Measurements from ENCODE around the gene WDR70. TPM values are rescaled to one million over a fixed set of nuclear protein-coding genes. Genes with fewer than 3 reads are reported as not detected.

Gene WDR70
- total RNA-seq, 4 donors from 2014 or later: 18.9 to 106 (median 34.9) TPM

- Histone ChIP-seq H3K4me3 (no peak overlapping the region), H3K36me3 (no peaks in the 10 kb centered on the region), H3K27ac (no peak overlapping the region), H3K9me3 (no peaks in the 10 kb centered on the region), H3K4me1 (peaks cover 0 to 13% (median 0%) of the 10 kb centered on the region in 4 donors), H3K27me3 (no peaks in the 10 kb centered on the region)
- no peak for TF ChIP-seq POLR2A (IDR thresholded peaks at IDR 0.05)
- TF ChIP-seq, protein P1, sequence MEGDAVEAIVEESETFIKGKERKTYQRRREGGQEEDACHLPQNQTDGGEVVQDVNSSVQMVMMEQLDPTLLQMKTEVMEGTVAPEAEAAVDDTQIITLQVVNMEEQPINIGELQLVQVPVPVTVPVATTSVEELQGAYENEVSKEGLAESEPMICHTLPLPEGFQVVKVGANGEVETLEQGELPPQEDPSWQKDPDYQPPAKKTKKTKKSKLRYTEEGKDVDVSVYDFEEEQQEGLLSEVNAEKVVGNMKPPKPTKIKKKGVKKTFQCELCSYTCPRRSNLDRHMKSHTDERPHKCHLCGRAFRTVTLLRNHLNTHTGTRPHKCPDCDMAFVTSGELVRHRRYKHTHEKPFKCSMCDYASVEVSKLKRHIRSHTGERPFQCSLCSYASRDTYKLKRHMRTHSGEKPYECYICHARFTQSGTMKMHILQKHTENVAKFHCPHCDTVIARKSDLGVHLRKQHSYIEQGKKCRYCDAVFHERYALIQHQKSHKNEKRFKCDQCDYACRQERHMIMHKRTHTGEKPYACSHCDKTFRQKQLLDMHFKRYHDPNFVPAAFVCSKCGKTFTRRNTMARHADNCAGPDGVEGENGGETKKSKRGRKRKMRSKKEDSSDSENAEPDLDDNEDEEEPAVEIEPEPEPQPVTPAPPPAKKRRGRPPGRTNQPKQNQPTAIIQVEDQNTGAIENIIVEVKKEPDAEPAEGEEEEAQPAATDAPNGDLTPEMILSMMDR (IDR thresholded peaks at IDR 0.05): no peak
- no peak for DNase-seq
Observed at GRCh38 chr5:37735649-37736347, 356.7 kb downstream of the WDR70 start.

DNA sequence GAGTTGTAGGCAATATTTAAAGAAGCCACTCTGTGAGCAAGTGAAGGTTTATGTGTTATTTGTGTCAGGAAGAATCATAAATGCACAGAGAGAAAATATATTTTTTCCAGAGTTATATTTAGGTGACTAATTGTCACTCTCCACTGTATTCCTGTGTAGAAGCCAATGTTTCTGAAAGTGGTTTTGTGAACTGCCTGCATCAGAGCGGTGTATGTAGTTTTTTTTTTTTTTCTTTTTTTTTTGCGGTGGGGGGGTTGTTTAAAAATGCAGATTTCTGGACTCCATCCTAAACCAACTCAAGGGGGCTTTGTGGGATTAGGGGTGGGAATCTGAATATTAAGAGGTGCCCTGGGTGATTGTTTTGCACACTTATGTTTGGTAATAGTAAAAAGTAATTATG is 357.3 kb downstream of the WDR70 start:
- TF ChIP-seq POLR2A (IDR thresholded peaks at IDR 0.05): no peak
- TF ChIP-seq, protein P1 (IDR thresholded peaks at IDR 0.05): no peak
- no peak overlapping the region for H3K27ac ChIP-seq
- DNase-seq: no peak

DNA sequence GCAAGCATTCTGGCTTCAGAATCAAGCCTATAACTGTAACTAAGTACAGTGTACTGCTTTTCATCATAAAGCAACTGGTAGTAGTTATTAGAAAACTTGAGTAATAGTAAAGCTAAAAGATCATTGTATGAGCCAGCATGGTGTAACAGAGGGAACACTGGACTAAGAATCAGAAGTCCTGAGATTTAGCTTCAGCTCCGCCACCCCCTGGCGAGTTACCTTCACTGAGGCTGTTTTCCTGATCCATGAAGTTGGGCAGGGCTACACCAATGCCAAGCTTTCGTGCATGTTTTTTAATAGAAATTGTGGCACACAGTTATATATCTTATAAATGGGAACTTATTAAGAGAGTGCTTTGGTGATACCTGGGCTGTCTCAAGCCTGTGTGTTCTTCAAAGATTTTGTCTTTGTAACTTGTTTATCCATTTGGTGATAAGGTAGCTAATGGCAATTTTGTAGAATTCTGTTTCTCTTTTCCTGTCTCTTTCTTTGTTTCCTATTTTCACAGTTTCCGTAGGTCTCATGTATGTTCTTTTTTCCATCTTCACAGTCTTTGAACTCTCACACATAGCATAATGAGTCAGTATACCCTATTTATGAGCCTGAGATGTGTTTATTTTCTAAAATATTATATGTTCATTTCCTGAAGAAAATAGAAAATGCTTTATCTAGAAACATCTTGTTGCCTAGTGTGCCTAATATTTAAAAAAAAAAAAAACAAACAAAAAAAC is 358.4 kb downstream of the WDR70 start:
- no peak overlapping the region for H3K4me3 ChIP-seq
- no peaks in the 10 kb centered on the region for H3K27me3 ChIP-seq
- no peaks in the 10 kb centered on the region for H3K36me3 ChIP-seq
- no peak for DNase-seq
- no peak overlapping the region for H3K27ac ChIP-seq
- H3K9me3 ChIP-seq: no peaks in the 10 kb centered on the region
- TF ChIP-seq, protein P1 (IDR thresholded peaks at IDR 0.05): no peak
- TF ChIP-seq POLR2A (IDR thresholded peaks at IDR 0.05): no peak
- H3K4me1 ChIP-seq: peaks cover 0 to 13% (median 0%) of the 10 kb centered on the region in 4 donors

More for the DNA sequence above, 357.3 kb downstream of the WDR70 start:
- Histone ChIP-seq H3K9me3 (no peaks in the 10 kb centered on the region), H3K27me3 (no peaks in the 10 kb centered on the region), H3K4me3 (no peak overlapping the region), H3K4me1 (peaks cover 0 to 13% (median 0%) of the 10 kb centered on the region in 4 donors), H3K36me3 (no peaks in the 10 kb centered on the region)

DNA sequence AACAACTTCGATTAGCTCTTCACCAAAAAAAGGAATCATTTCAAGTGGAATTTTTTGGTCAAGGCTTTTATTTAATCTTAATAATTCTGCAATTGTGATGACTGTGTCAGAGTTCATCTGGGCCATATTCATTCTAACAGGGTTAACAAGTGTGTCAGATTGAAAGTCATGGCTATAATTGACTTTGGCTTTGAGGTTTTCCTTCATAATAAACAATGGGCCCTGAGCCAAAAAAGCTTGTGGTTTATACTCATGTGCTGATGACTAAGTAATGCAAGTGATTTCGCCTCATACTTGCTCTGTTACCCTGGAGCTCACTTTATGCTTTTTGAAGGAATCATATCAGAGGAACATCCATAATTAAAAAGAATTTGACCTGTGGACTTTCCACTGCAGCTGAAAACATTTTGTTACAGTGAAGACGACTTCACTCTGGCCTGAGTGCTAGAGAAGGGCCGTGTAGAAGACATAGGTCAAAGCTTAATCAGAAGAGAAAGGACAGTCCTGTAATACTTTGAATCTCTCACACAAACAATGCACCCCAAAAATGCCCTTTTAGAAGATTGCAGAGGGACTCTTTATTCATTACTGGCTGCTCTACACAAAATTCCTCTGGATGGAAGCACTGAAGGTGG is 359.1 kb downstream of the WDR70 start:
- H3K27me3 ChIP-seq: no peaks in the 10 kb centered on the region
- peaks cover 0 to 13% (median 0%) of the 10 kb centered on the region in 4 donors for H3K4me1 ChIP-seq
- H3K27ac ChIP-seq: peak overlapping the region in 1 of 4 donors; percentile 53

GRCh38 chr5:37738865-37739488 is 359.9 kb downstream of the WDR70 start:
- DNase-seq: no peak
- Histone ChIP-seq H3K4me1 (peaks cover 0 to 13% (median 0%) of the 10 kb centered on the region in 4 donors), H3K9me3 (no peaks in the 10 kb centered on the region), H3K36me3 (peaks cover 0 to 10% (median 0%) of the 10 kb centered on the region in 3 donors), H3K27me3 (no peaks in the 10 kb centered on the region), H3K4me3 (no peak overlapping the region), H3K27ac (peak overlapping the region in 1 of 4 donors; percentile 53)
- TF ChIP-seq POLR2A (IDR thresholded peaks at IDR 0.05): no peak
- TF ChIP-seq, protein P1 (IDR thresholded peaks at IDR 0.05): no peak

More for the DNA sequence above, 359.1 kb downstream of the WDR70 start:
- Histone ChIP-seq H3K4me3 (no peak overlapping the region), H3K9me3 (no peaks in the 10 kb centered on the region), H3K36me3 (peaks cover 0 to 2% (median 0%) of the 10 kb centered on the region in 3 donors)
- TF ChIP-seq, protein P1 (IDR thresholded peaks at IDR 0.05): no peak
- no peak for TF ChIP-seq POLR2A (IDR thresholded peaks at IDR 0.05)
- DNase-seq: peak in 1 of 3 donors; percentile 50

Measured in Peyer's patch (tissue), 4 donors.